HG02623 (cell line): ENCODE results near the gene KISS1.

ENCODE experiments used
- ATAC-seq: cut with Tn5 transposase; IDR thresholded peaks from one replicate; pipeline ENCODE4 v1.9.1; 2021; ENCODE audit warnings: moderate library complexity; ENCODE audit not compliant: unreplicated experiment

The KISS1 gene

GRCh38 chr1:204219971-204220616 lies 23.8 kb upstream of the KISS1 start:
- ATAC-seq = no peak

- no peak for ATAC-seq
These were observed 22.3 kb upstream of the KISS1 start for GRCh38 chr1:204218552-204218951.

- no peak for ATAC-seq
These were observed 21.3 kb upstream of the KISS1 start for GRCh38 chr1:204217648-204218000.

GRCh38 chr1:204216880-204217647 lies 20.8 kb upstream of the KISS1 start:
- no peak for ATAC-seq

GRCh38 chr1:204216236-204216635 lies 19.9 kb upstream of the KISS1 start:
- ATAC-seq = no peak

- ATAC-seq = no peak
These were observed 17.7 kb upstream of the KISS1 start, which contains the start of gene GOLT1A for GRCh38 chr1:204213668-204214662. Gene GOLT1A, minus strand, starts transcription at chr1:204213988. Its CDS starts 82 bp downstream, at chr1:204213906.

- ATAC-seq = no peak
These were observed 16.4 kb upstream of the KISS1 start for GRCh38 chr1:204212715-204213114.

GRCh38 chr1:204211046-204211445 lies 14.8 kb upstream of the KISS1 start:
- ATAC-seq = no peak

- ATAC-seq = peak; percentile 45
These were observed 10.9 kb upstream of the KISS1 start for GRCh38 chr1:204207136-204207616.

GRCh38 chr1:204206121-204206520 lies 9.8 kb upstream of the KISS1 start:
- ATAC-seq = no peak

GRCh38 chr1:204205486-204205885 lies 9.2 kb upstream of the KISS1 start:
- no peak for ATAC-seq

- ATAC-seq = no peak
These were observed 8.7 kb upstream of the KISS1 start for GRCh38 chr1:204204944-204205343.

GRCh38 chr1:204203206-204203767 lies 7.0 kb upstream of the KISS1 start:
- no peak for ATAC-seq

- ATAC-seq = no peak
These were observed 6.2 kb upstream of the KISS1 start for GRCh38 chr1:204202481-204202880.

- no peak for ATAC-seq
These were observed 5.2 kb upstream of the KISS1 start for GRCh38 chr1:204201348-204202040.

- no peak for ATAC-seq
These were observed 3.3 kb upstream of the KISS1 start for GRCh38 chr1:204199579-204199978.

- ATAC-seq = no peak
These were observed 2.4 kb upstream of the KISS1 start for GRCh38 chr1:204198348-204199340.

GRCh38 chr1:204197068-204197467 lies 777 bp upstream of the KISS1 start:
- no peak for ATAC-seq

- ATAC-seq = no peak
These were observed 1.5 kb downstream of the KISS1 start for GRCh38 chr1:204194771-204195170.
